HG03175 (cell line): ENCODE data around the gene FAM228B.
"Not testable (repeated sequence)": the region's sequence is repeated elsewhere in the genome, so short reads cannot be mapped to it uniquely, and the experiment has no call there.

ENCODE experiments used
- ATAC-seq: cut with Tn5 transposase; IDR thresholded peaks from one replicate; pipeline ENCODE4 v1.9.1; 2021; ENCODE audit warnings: mild to moderate bottlenecking, moderate library complexity; ENCODE audit not compliant: unreplicated experiment

Gene FAM228B

DNA sequence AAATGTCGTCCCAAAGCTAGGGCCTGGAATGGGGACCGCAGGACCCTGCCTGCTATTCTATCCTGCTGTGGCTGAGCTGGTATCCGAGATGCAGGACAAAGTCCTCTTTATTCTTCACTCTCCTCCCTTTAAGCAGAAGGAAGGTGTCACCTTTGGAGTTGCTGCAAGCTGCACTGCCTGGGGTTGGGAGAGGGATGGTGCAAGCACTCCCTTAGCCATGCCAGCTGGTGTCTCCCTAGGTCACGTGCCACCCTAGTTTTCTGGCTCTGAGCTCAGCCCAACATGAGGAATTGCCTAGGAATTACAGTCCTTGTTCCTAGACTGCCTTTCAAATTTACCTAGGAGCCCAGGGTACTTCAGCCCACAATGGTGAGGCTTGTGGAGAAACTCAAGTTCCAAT is 30.2 kb downstream of the FAM228B start:
- ATAC-seq: no peak

DNA sequence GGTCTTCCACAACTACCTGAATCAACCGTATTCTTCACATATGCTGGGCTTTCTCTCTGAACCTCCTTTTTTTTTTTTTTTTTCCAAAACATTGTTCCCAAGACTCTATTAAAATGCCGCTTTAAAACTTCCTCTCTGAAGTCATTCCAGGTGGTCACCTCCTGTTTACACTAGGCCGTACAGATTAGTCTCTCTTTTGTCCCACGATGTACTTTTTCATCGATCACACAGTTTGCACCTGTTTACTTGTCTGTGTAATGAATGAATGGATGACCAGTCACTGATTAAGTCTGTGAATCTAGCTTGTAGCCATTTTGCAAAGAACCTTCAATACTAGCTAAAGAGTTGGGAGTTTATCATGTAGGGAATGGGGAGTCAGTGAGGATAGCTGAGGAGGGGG is 34.9 kb downstream of the FAM228B start:
- ATAC-seq: no peak

DNA sequence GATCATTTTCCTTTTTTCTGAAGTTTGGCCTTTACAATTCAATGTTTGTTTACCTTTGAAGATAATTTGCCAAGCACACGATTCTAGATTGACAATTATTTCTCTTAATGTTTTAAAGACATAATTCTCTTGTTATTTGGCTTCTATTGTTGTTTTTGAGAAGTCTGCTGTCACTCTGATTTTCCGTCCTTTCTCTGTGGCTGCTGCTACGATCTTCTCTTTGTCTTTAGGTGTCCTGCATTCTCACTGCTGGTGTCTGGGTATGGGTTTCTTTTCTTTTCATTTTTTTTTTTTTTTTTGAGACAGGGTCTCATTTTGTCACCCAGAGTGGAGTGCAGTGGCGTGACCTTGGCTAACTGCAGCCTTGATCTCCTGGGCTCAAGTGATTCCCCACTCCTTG is 36.4 kb downstream of the FAM228B start:
- no peak for ATAC-seq

DNA sequence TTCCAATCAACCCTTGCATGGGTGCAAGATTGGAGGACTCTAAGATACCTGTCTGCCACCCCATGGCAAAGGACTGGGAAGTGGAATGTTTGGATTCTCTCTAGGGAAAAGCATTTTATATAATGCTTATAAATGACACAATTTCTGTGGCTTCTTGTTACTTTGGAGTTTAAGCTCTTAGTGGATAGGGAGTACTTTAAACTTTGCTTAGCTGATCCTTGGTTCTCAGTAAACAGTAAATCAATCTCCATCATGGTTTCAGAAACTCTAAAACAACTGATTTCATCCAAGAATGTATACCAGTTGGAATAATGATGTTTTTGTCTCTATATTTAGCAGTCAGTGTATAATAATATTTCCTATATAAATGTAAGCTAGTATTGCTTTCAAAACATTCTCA is 37.5 kb downstream of the FAM228B start:
- ATAC-seq: no peak

DNA sequence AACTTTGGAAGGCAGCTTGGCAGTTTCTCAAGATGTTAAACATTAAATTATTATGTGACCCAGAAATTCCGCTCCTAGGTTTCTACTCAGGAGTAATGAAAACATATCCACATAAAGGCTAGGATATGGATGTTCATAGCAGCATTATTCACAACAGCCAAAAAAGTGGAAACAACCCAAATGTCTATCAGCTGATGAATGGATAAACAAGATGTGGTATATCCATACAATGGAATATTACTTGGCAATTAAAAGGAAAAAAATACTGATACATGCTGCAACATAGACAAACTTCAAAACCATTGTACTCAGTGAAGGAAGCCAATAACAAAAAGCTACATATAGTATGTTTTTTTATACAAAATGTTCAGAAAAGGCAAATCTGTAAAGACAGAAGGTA is 39.2 kb downstream of the FAM228B start:
- no peak for ATAC-seq

- ATAC-seq: no peak
Observed at GRCh38 chr2:24163186-24163585, 39.9 kb downstream of the FAM228B start.

DNA sequence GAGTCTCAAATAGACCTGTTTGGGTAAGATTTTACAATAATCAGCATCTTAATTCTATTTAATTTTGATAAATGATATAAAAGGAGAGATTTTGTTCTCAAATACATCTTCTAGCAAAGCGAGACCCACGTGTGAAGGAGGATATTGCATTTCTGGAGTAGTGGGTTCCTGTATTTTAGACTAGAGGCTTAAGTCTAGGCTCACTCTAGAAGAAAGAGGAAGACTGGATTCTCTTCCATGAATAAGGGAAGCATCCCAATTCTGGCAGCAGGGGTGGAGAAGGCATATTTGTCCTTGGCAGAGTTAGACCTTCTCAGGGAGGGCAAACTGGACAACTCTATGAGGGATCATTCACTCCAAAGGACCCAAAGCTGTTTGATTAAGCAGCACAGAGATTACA is 40.3 kb downstream of the FAM228B start:
- ATAC-seq: no peak

- ATAC-seq: no peak
Observed at GRCh38 chr2:24164416-24164973, 41.2 kb downstream of the FAM228B start.

DNA sequence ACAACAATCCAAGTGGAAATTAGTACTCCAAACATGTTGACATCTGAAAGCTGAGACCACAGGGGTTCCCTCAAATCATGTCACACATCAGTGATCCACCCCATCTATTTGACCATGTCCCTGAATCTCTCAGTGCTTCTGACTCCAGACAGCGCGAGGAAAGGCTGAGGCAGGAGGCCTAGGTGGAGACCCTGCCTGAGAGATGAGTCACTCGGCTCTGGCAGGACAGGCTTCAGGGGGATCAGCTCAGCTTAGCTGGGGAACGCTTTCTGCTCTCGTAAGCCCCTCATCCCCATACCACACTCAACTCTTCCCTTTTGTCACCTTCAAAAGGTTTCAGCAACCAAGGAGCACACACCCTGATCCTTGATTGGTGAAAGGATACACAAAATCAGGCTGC is 45.8 kb downstream of the FAM228B start:
- ATAC-seq: no peak

DNA sequence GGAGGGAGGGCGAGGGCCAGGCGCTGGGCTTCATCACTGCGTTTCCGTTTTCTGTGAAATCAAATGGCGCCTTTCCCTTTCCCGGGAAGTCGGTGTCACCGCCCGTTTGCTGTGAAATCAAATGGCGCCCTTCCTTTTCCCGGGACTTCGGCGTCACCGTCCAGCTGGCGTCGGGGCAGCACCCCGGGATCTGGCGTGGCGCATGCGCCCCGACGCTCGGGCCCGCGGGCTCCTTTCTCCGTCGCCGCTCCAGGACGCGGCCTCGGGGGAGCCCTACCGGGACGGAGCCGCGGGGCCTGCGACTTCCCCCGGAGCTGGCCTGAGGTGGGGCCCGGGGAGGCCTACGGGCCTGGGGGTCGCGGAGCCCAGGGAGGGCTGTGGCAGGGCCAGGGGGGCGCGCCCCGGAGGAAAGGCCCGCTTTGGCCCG is 51.6 kb downstream of the FAM228B start, which contains the start of gene FAM228A:
Gene FAM228A, plus strand, starts transcription at position 203 of the 427 bp plus-strand sequence. CDS start 428 bp downstream, outside the sequence.
- ATAC-seq: no peak

DNA sequence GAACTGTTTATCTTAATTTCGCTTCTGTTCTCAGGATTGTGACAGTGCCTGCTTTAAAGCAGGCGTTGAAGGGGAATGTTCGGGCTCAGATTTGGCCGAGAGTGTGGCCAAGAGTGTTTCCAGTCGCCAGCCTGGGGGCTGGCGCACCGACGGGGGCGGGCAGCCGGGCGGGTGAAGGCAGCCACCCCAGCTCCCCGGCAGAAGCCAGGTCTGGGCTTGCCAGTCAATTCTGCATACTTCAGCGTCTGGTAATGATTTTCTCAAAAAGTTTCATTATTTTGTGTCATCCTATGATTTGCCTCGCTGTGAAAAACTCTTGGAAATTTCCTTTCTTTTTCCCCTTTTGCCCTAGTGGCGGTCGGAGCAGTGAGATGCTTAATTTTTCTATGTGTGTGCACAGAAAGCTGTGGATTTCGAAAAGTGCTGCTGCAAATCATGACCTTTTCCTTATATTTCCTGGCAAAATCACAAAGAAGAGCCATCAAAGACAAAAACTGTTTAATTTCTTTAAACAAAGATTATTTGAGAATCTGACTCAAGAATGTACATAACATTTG is 52.4 kb downstream of the FAM228B start:
- ATAC-seq: no peak

- no peak for ATAC-seq
Observed at GRCh38 chr2:24176326-24176725, 53.1 kb downstream of the FAM228B start.

DNA sequence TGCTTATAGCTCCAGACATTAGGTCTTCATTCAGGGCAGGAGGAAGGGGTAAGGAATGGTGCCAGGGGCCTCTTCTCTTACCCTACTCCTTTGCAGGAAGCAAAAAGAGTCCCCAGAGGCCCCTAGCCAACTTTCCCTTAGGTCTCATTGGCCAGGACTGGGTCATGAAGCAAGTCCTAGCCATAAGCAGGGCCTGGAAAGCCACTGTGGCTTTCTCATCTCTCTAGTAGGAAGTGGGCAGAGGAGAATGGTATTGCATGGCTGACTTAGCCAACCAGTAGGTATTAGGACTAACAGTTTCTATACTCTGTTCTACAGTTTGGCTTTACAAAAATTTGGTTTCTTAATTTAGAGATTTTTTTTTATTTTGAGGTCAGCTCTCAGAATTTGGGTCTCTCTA is 56.4 kb downstream of the FAM228B start:
- ATAC-seq: no peak

- no peak for ATAC-seq
Observed at GRCh38 chr2:24181849-24182248, 58.6 kb downstream of the FAM228B start.

- ATAC-seq: no peak
Observed at GRCh38 chr2:24182507-24182906, 59.2 kb downstream of the FAM228B start.

- no peak for ATAC-seq
Observed at GRCh38 chr2:24183366-24184069, 60.2 kb downstream of the FAM228B start.

- no peak for ATAC-seq
Observed at GRCh38 chr2:24189551-24189950, 66.3 kb downstream of the FAM228B start.

GRCh38 chr2:24190503-24190902 is 67.2 kb downstream of the FAM228B start:
- ATAC-seq: no peak

DNA sequence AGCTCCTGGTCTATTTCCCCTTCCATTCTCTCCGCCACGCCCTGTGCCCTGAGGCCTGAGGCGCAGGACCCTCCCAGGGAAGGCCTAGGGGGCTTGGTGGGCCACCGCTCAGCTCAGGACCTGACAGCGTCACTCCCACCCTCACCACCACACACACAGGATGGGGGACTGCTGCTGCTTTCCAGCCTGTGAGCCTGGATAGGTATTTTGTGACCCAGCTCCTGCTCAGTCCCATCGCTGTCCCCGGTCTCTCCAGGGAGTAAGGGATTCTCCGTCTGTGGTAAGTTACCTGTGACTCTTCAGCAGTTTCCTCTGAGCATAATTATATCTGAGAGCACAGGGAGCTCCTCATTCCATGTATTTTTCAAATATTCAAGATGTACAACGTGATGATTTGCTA is 67.9 kb downstream of the FAM228B start:
- no peak for ATAC-seq

GRCh38 chr2:24191848-24192247 is 68.6 kb downstream of the FAM228B start:
- no peak for ATAC-seq

DNA sequence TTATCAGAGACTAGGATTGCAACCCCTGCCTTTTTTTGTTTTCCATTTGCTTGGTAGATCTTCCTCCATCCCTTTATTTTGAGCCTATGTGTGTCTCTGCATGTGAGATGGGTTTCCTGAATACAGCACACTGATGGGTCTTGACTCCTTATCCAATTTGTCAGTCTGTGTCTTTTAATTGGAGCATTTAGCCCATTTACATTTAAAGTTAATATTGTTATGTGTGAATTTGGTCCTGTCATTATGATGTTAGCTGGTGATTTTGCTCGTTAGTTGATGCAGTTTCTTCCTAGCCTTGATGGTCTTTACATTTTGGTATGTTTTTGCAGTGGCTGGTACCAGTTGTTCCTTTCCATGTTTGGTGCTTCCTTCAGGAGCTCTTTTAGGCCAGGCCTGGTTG is 73.9 kb downstream of the FAM228B start:
- ATAC-seq: not testable (repeated sequence)

DNA sequence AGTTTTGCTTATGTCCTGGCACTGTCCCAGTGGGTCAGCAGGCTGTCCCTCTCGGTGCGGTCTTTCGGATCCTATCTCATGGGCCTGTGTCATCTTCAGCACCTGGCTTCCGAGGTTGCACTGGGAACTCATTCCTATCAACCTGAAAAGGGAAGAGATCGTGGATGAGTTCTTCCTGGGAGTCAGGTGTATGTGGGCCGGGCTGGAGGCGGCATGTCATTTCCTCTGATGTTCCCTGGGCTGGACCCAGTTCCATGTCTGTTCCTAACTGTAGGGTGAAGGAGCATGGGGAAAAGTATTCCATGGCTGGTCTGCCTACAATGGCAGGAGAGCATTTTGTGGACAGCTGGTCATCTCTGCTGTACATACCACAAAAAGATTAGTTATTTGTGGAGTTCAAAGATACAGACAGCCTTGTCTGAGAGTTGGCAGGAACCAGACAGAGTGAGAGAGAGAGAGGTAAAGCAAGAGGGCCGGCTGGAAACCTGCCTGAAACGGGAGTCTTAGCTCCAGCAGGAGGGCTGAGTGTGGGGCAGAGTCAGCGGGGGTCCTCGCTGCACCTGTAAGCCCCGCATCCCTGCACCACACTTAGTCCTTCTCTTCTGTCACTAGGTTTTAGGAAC is 76.8 kb downstream of the FAM228B start:
- no peak for ATAC-seq
